BLaER1 treated with 17β-estradiol and CSF1 and Interleukin-3, amounts not matched to agents 10 nM and 100 nM (cell line): Measurements from ENCODE around the gene LSM5.
A peak's percentile ranks its signal among the peaks of the same experiment; 100 is the strongest.

Experiments used
- H3K27ac ChIP-seq, 11 experiments: shearing (Covaris generic); formaldehyde crosslinking; 2 replicates each; pipeline ENCODE4 v1.8.1; 2022
- H3K27me3 ChIP-seq, 11 experiments: shearing (Covaris generic); formaldehyde crosslinking; 2 replicates each; pipeline ENCODE4 v1.8.1; 2022
- H3K36me3 ChIP-seq, 11 experiments: shearing (Covaris generic); formaldehyde crosslinking; 2 replicates each; pipeline ENCODE4 v1.8.1; 2022
- H3K4me1 ChIP-seq, 10 experiments: shearing (Covaris generic); formaldehyde crosslinking; 2 replicates each; pipeline ENCODE4 v1.8.1; 2022
- H3K4me2 ChIP-seq, 11 experiments: shearing (Covaris generic); formaldehyde crosslinking; 2 replicates each; pipeline ENCODE4 v1.8.1; 2022
- H3K4me3 ChIP-seq, 10 experiments: shearing (Covaris generic); formaldehyde crosslinking; 2 replicates each; pipeline ENCODE4 v1.8.1; 2022
- H3K9ac ChIP-seq, 11 experiments: shearing (Covaris generic); formaldehyde crosslinking; 2 replicates each; pipeline ENCODE4 v1.8.1; 2022
- H3K9me3 ChIP-seq, 11 experiments: shearing (Covaris generic); formaldehyde crosslinking; replicated peaks in 1 of 11; 2 replicates each; pipeline ENCODE4 v1.8.1; 2022
- H4K20me1 ChIP-seq, 11 experiments: shearing (Covaris generic); formaldehyde crosslinking; 2 replicates each; pipeline ENCODE4 v1.8.1; 2022
- Cebpa-rat ChIP-seq, 11 experiments: shearing (Covaris generic); IDR thresholded peaks; 2 replicates each; pipeline ENCODE4 v1.8.1; 2022

LSM5 gene

GRCh38 chr7:32490127-32490796, at the start of gene LSM5:
TSS of gene LSM5 (minus strand) at chr7:32490380. CDS start at chr7:32490365, 15 bp downstream.
- Histone ChIP-seq H3K4me2 (peak within 1 kb of the TSS; percentile 81 to 98 (median 92)), H3K4me3 (peak within 1 kb of the TSS; percentile 73 to 90 (median 82)), H3K9ac (peak within 1 kb of the TSS; percentile 84 to 93 (median 91)), H3K4me1 (peaks cover 17 to 30% (median 23%) of the 10 kb centered on the region in 10 experiments), H3K27ac (peak within 1 kb of the TSS; percentile 84 to 95 (median 90)), H4K20me1 (no peaks in the 10 kb centered on the region), H3K36me3 (peaks cover 20 to 38% (median 36%) of the 10 kb centered on the region in 11 experiments), H3K9me3 (no peaks in the 10 kb centered on the region), H3K27me3 (no peaks in the 10 kb centered on the region)
- TF ChIP-seq Cebpa-rat (IDR thresholded peaks at IDR 0.05) = no peak

GRCh38 chr7:32539366-32539765, 49.2 kb upstream of the LSM5 start:
- Histone ChIP-seq H3K9me3 (peaks cover 0 to 7% (median 0%) of the 10 kb centered on the region in 11 experiments; a peak in 1 of 22 replicates), H3K27ac (no peak overlapping the region), H3K4me3 (no peak overlapping the region), H3K36me3 (peaks cover 12 to 57% (median 33%) of the 10 kb centered on the region in 11 experiments; a peak in 21 of 22 replicates), H4K20me1 (peaks cover 0 to 98% (median 28%) of the 10 kb centered on the region in 11 experiments; a peak in 12 of 22 replicates), H3K27me3 (no peaks in the 10 kb centered on the region), H3K9ac (no peak overlapping the region), H3K4me2 (no peak overlapping the region), H3K4me1 (peaks cover 0 to 15% (median 0%) of the 10 kb centered on the region in 10 experiments; a peak in 4 of 20 replicates)
- no peak for TF ChIP-seq Cebpa-rat (IDR thresholded peaks at IDR 0.05)

- no peak for TF ChIP-seq Cebpa-rat (IDR thresholded peaks at IDR 0.05)
- peaks cover 0 to 98% (median 24%) of the 10 kb centered on the region in 11 experiments; a peak in 13 of 22 replicates for H4K20me1 ChIP-seq
- no peak overlapping the region for H3K4me3 ChIP-seq
- no peak overlapping the region for H3K9ac ChIP-seq
- H3K4me1 ChIP-seq = peaks cover 0 to 17% (median 0%) of the 10 kb centered on the region in 10 experiments; a peak in 4 of 20 replicates
- H3K9me3 ChIP-seq = peaks cover 0 to 7% (median 0%) of the 10 kb centered on the region in 11 experiments; a peak in 2 of 22 replicates
- no peak overlapping the region for H3K27ac ChIP-seq
- no peaks in the 10 kb centered on the region for H3K27me3 ChIP-seq
- peaks cover 3 to 53% (median 22%) of the 10 kb centered on the region in 11 experiments; a peak in 21 of 22 replicates for H3K36me3 ChIP-seq
- H3K4me2 ChIP-seq = no peak overlapping the region
Measured at GRCh38 chr7:32537760-32538159, 47.6 kb upstream of the LSM5 start.

GRCh38 chr7:32536585-32536984, 46.4 kb upstream of the LSM5 start:
- Histone ChIP-seq H3K4me2 (no peak overlapping the region), H3K4me1 (peaks cover 0 to 17% (median 0%) of the 10 kb centered on the region in 10 experiments; a peak in 4 of 20 replicates), H3K9ac (no peak overlapping the region), H3K9me3 (peaks cover 0 to 13% (median 7%) of the 10 kb centered on the region in 11 experiments; a peak in 15 of 22 replicates), H3K27me3 (no peaks in the 10 kb centered on the region), H3K36me3 (peaks cover 10 to 53% (median 27%) of the 10 kb centered on the region in 11 experiments), H4K20me1 (peaks cover 0 to 98% (median 23%) of the 10 kb centered on the region in 11 experiments; a peak in 13 of 22 replicates), H3K27ac (no peak overlapping the region), H3K4me3 (no peak overlapping the region)
- no peak for TF ChIP-seq Cebpa-rat (IDR thresholded peaks at IDR 0.05)

GRCh38 chr7:32536016-32536415, 45.8 kb upstream of the LSM5 start:
- peaks cover 0 to 98% (median 25%) of the 10 kb centered on the region in 11 experiments; a peak in 13 of 22 replicates for H4K20me1 ChIP-seq
- H3K36me3 ChIP-seq = peaks cover 14 to 57% (median 32%) of the 10 kb centered on the region in 11 experiments
- no peak overlapping the region for H3K4me3 ChIP-seq
- no peak overlapping the region for H3K4me2 ChIP-seq
- H3K4me1 ChIP-seq = peaks cover 0 to 17% (median 0%) of the 10 kb centered on the region in 10 experiments; a peak in 4 of 20 replicates
- no peaks in the 10 kb centered on the region for H3K27me3 ChIP-seq
- no peak overlapping the region for H3K27ac ChIP-seq
- no peak for TF ChIP-seq Cebpa-rat (IDR thresholded peaks at IDR 0.05)
- peaks cover 0 to 18% (median 12%) of the 10 kb centered on the region in 11 experiments; a peak in 16 of 22 replicates for H3K9me3 ChIP-seq
- no peak overlapping the region for H3K9ac ChIP-seq

- Histone ChIP-seq H3K4me2 (0 out of 22 replicates have a peak overlapping the region, but pooled peaks of 2 of the 11 experiments have one; percentile 2 to 4), H4K20me1 (peaks cover under 1 to 100% (median 25%) of the 10 kb centered on the region in 11 experiments; a peak in 13 of 22 replicates), H3K27ac (no peak overlapping the region), H3K36me3 (peaks cover 19 to 63% (median 39%) of the 10 kb centered on the region in 11 experiments), H3K27me3 (no peaks in the 10 kb centered on the region), H3K4me1 (peaks cover 0 to 17% (median 0%) of the 10 kb centered on the region in 10 experiments; a peak in 4 of 20 replicates), H3K9ac (no peak overlapping the region), H3K9me3 (peaks cover 0 to 23% (median 17%) of the 10 kb centered on the region in 11 experiments; a peak in 16 of 22 replicates), H3K4me3 (no peak overlapping the region)
- TF ChIP-seq Cebpa-rat (IDR thresholded peaks at IDR 0.05) = no peak
Measured at GRCh38 chr7:32535162-32535702, 45.1 kb upstream of the LSM5 start.

- TF ChIP-seq Cebpa-rat (IDR thresholded peaks at IDR 0.05) = no peak
Measured at GRCh38 chr7:32533276-32534029, 43.3 kb upstream of the LSM5 start.

GRCh38 chr7:32532716-32533115, 42.5 kb upstream of the LSM5 start:
- Histone ChIP-seq H3K9me3 (peaks cover 0 to 23% (median 17%) of the 10 kb centered on the region in 11 experiments; a peak in 16 of 22 replicates), H3K27ac (no peak overlapping the region), H3K4me1 (peaks cover 0 to 17% (median 0%) of the 10 kb centered on the region in 10 experiments; a peak in 4 of 20 replicates), H3K4me2 (no peak overlapping the region), H3K36me3 (peaks cover 19 to 71% (median 44%) of the 10 kb centered on the region in 11 experiments), H4K20me1 (peaks cover 0 to 100% (median 30%) of the 10 kb centered on the region in 11 experiments; a peak in 14 of 22 replicates), H3K27me3 (no peaks in the 10 kb centered on the region), H3K4me3 (no peak overlapping the region), H3K9ac (no peak overlapping the region)
- TF ChIP-seq Cebpa-rat (IDR thresholded peaks at IDR 0.05) = no peak

More at GRCh38 chr7:32533276-32534029, 43.3 kb upstream of the LSM5 start:
- Histone ChIP-seq H3K27me3 (no peaks in the 10 kb centered on the region), H3K36me3 (peaks cover 19 to 67% (median 43%) of the 10 kb centered on the region in 11 experiments), H3K4me3 (no peak overlapping the region), H3K9ac (no peak overlapping the region), H3K9me3 (peaks cover 0 to 23% (median 17%) of the 10 kb centered on the region in 11 experiments; a peak in 16 of 22 replicates), H3K4me2 (no peak overlapping the region), H4K20me1 (peaks cover 0 to 100% (median 25%) of the 10 kb centered on the region in 11 experiments; a peak in 14 of 22 replicates), H3K4me1 (peaks cover 0 to 17% (median 0%) of the 10 kb centered on the region in 10 experiments; a peak in 4 of 20 replicates), H3K27ac (no peak overlapping the region)
